Measurements from ENCODE around the gene ZNF219. TPM values are rescaled to one million over a fixed set of nuclear protein-coding genes. Genes with fewer than 3 reads are reported as not detected.

ZNF219 gene
- total RNA-seq, 1 donor, result 5.9 TPM

- no peak for DNase-seq (ENCODE audit: low read depth)
- TF ChIP-seq, protein P1, sequence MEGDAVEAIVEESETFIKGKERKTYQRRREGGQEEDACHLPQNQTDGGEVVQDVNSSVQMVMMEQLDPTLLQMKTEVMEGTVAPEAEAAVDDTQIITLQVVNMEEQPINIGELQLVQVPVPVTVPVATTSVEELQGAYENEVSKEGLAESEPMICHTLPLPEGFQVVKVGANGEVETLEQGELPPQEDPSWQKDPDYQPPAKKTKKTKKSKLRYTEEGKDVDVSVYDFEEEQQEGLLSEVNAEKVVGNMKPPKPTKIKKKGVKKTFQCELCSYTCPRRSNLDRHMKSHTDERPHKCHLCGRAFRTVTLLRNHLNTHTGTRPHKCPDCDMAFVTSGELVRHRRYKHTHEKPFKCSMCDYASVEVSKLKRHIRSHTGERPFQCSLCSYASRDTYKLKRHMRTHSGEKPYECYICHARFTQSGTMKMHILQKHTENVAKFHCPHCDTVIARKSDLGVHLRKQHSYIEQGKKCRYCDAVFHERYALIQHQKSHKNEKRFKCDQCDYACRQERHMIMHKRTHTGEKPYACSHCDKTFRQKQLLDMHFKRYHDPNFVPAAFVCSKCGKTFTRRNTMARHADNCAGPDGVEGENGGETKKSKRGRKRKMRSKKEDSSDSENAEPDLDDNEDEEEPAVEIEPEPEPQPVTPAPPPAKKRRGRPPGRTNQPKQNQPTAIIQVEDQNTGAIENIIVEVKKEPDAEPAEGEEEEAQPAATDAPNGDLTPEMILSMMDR (IDR thresholded peaks at IDR 0.05; ENCODE audit: insufficient read depth, low read length), result no peak
These were observed 44.2 kb downstream of the ZNF219 start for GRCh38 chr14:21054123-21054767.

DNA sequence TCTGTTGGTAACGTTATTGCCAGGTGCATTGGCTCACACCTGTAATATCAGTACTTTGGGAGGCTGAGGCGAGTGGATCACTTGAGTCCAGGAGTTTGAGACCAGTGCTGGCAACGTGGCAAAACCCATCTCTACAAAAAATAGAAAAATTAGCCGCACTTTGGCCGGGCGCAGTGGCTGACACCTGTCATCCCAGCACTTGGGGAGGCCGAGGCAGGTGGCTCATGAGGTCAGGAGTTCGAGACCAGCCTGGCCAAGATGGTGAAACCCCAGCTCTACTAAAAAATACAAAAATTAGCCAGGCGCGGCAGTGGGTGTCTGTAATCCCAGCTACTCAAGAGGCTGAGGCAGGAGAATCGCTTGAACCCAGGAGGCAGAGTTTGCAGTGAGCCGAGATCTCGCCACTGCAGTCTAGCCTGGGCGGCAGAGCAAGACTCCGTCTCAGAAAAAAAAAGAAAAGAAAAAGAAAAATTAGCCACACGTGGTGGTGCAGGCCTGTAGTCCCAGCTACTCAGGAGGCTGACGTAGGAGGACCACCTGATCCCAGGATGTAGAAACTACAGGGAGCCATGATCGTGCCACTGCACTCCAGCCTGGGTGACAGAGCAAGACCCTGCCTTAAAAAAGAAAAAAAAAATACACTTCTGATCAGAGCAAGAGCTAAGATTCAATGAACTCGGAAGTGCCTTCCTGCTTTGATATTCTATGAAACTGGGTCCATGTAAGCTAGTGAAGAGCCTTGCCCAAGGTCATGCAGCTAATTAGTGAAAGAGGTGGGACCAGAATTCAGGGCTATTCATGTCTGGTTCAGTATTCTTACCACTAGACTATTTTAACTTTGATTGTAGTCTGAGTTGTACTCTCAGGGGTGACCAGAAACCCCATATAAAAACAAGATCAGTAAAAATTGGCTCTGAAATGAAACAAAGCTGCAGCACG lies 45.0 kb downstream of the ZNF219 start:
- TF ChIP-seq, protein P1 (IDR thresholded peaks at IDR 0.05; ENCODE audit: insufficient read depth, low read length), result no peak
- no peak for DNase-seq (ENCODE audit: low read depth)
- H3K4me3 ChIP-seq (ENCODE audit: low read depth, low read length), result no peak overlapping the region

More at GRCh38 chr14:21054123-21054767, 44.2 kb downstream of the ZNF219 start:
- H3K4me3 ChIP-seq (ENCODE audit: low read depth, low read length), result no peak overlapping the region

- DNase-seq (ENCODE audit: low read depth), result no peak
- TF ChIP-seq, protein P1 (IDR thresholded peaks at IDR 0.05; ENCODE audit: insufficient read depth, low read length), result no peak
- no peak overlapping the region for H3K4me3 ChIP-seq (ENCODE audit: low read depth, low read length)
These were observed 47.9 kb downstream of the ZNF219 start for GRCh38 chr14:21050597-21050996.

- DNase-seq (ENCODE audit: low read depth), result peak; percentile 62
- no peak overlapping the region for H3K4me3 ChIP-seq (ENCODE audit: low read depth, low read length)
- TF ChIP-seq, protein P1 (IDR thresholded peaks at IDR 0.05; ENCODE audit: insufficient read depth, low read length), result no peak
These were observed 49.2 kb downstream of the ZNF219 start for GRCh38 chr14:21049271-21049673.

DNA sequence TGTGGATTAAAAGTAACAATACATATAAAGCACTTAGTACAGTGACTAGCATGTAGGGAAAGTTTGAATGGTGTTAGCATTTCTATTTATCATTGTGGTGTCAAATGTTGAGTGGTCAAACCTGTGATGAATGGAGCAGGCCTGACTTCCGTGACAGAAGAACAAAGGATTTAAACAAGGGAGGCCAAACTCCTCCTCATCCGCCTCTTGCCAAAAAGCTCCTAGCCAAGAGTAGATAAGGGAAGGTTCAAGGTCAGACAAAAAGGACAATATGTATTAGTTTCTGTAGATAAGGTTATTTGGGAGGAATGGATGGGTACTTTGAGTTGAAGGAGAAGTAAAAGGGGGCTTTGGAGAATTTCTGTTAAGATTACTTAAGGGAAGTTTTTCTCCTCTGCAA lies 49.8 kb downstream of the ZNF219 start:
- peak; percentile 59 for DNase-seq (ENCODE audit: low read depth)
- TF ChIP-seq, protein P1 (IDR thresholded peaks at IDR 0.05; ENCODE audit: insufficient read depth, low read length), result no peak
- H3K4me3 ChIP-seq (ENCODE audit: low read depth, low read length), result no peak overlapping the region

DNA sequence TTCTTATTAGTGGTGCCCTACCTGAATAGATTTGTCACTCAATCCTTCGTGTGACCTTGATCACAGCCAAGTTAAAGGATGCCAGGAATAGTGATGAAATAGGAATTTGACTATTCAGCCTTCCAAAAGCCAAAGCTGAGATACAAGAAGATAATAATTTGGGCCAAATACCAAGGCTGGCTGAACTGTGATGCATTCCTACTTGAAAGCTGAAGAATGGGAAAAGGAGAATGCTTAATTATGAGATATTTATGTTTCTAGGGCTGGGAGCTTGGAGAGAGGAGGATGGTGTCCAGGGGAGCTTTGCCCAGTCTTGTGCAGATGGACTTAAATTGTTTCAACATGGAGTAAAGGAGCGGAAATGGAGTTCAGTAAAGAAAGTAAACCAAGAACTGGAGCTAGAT lies 51.1 kb downstream of the ZNF219 start:
- H3K4me3 ChIP-seq (ENCODE audit: low read depth, low read length), result no peak overlapping the region
- peak; percentile 92 for DNase-seq (ENCODE audit: low read depth)
- TF ChIP-seq, protein P1 (IDR thresholded peaks at IDR 0.05; ENCODE audit: insufficient read depth, low read length), result no peak

All from fibroblast of the aortic adventitia (primary cell).